ENCODE results near the gene MAP3K7. TPM values are rescaled to one million over a fixed set of nuclear protein-coding genes. Genes with fewer than 3 reads are reported as not detected.

Gene MAP3K7
- total RNA-seq, 1 experiment from 2014 or later = 32.6 TPM

- ChIA-PET POLR2A (interaction anchor here (0.7 to 0.9 kb wide), 2 partner anchors 9 to 11 kb away, joined by 3 to 5 read pairs; no protein-coding TSS in a partner anchor), CTCF (no interaction called here)
- intact Hi-C loops (cut with micrococcal nuclease) = no loop called here
- Mint-ChIP-seq H3K4me3 (ENCODE audit: unreplicated experiment) (no peak overlapping the region), H3K27ac (ENCODE audit: low read depth, unreplicated experiment) (no peak overlapping the region), H3K27me3 (ENCODE audit: insufficient read depth, unreplicated experiment) (peaks cover 72% of the 10 kb centered on the region), H3K9me3 (ENCODE audit: unreplicated experiment) (no peaks in the 10 kb centered on the region), H3K36me3 (ENCODE audit: insufficient read depth, unreplicated experiment) (no peaks in the 10 kb centered on the region), H3K4me1 (ENCODE audit: insufficient read depth, unreplicated experiment) (no peaks in the 10 kb centered on the region)
- no peak for DNase-seq (ENCODE audit: unreplicated experiment)
- BruUV-seq (replicated peaks) = no TSS peak
- TF ChIP-seq CTCF (IDR thresholded peaks at IDR 0.05; ENCODE audit: unreplicated experiment) = no peak
Observed at GRCh38 chr6:90596967-90597539, 10.2 kb upstream of the MAP3K7 start.

- Mint-ChIP-seq H3K9me3 (ENCODE audit: unreplicated experiment) (no peaks in the 10 kb centered on the region), H3K4me3 (ENCODE audit: unreplicated experiment) (no peak overlapping the region), H3K27me3 (ENCODE audit: insufficient read depth, unreplicated experiment) (peaks cover 60% of the 10 kb centered on the region), H3K36me3 (ENCODE audit: insufficient read depth, unreplicated experiment) (no peaks in the 10 kb centered on the region), H3K4me1 (ENCODE audit: insufficient read depth, unreplicated experiment) (no peaks in the 10 kb centered on the region), H3K27ac (ENCODE audit: low read depth, unreplicated experiment) (no peak overlapping the region)
- no TSS peak for BruUV-seq (replicated peaks)
- POLR2A ChIA-PET = interaction anchor here (0.8 kb wide), 1 partner anchor 14 kb away, joined by 3 read pairs; no protein-coding TSS in a partner anchor
- DNase-seq (ENCODE audit: unreplicated experiment) = no peak
- TF ChIP-seq CTCF (IDR thresholded peaks at IDR 0.05; ENCODE audit: unreplicated experiment) = no peak
- intact Hi-C loops (cut with micrococcal nuclease) = no loop called here
- CTCF ChIA-PET = interaction anchor here (0.6 to 0.9 kb wide), 2 partner anchors 8 to 987 kb away, joined by 3 read pairs; no protein-coding TSS in a partner anchor
Observed at GRCh38 chr6:90595854-90596253, 9.0 kb upstream of the MAP3K7 start.

- H3K36me3 Mint-ChIP-seq (ENCODE audit: insufficient read depth, unreplicated experiment) = no peaks in the 10 kb centered on the region
- H3K4me3 Mint-ChIP-seq (ENCODE audit: unreplicated experiment) = peak overlapping the region; percentile 92
- TF ChIP-seq CTCF (IDR thresholded peaks at IDR 0.05; ENCODE audit: unreplicated experiment) = no peak
- no TSS peak for BruUV-seq (replicated peaks)
- peaks cover 15% of the 10 kb centered on the region for H3K27me3 Mint-ChIP-seq (ENCODE audit: insufficient read depth, unreplicated experiment)
- intact Hi-C loops (cut with micrococcal nuclease) = no loop called here
- peak overlapping the region; percentile 99 for H3K27ac Mint-ChIP-seq (ENCODE audit: low read depth, unreplicated experiment)
- DNase-seq (ENCODE audit: unreplicated experiment) = peak; percentile 7
- ChIA-PET CTCF (interaction anchor here (0.9 kb wide), 1 partner anchor 614 kb away, joined by 4 read pairs; no protein-coding TSS in a partner anchor), POLR2A (interaction anchor here (0.7 to 1.4 kb wide), 4 partner anchors 9 to 758 kb away, joined by 3 to 7 read pairs (median 4); partner anchors contain the start of gene CASP8AP2)
- peaks cover 25% of the 10 kb centered on the region for H3K4me1 Mint-ChIP-seq (ENCODE audit: insufficient read depth, unreplicated experiment)
- no peaks in the 10 kb centered on the region for H3K9me3 Mint-ChIP-seq (ENCODE audit: unreplicated experiment)
Observed at GRCh38 chr6:90586546-90586835, 381 bp downstream of the MAP3K7 start.

- no peaks in the 10 kb centered on the region for H3K36me3 Mint-ChIP-seq (ENCODE audit: insufficient read depth, unreplicated experiment)
- H3K9me3 Mint-ChIP-seq (ENCODE audit: unreplicated experiment) = no peaks in the 10 kb centered on the region
- ChIA-PET POLR2A (no interaction called here), CTCF (interaction anchor here (1.1 kb wide), 1 partner anchor 636 kb away, joined by 3 read pairs; no protein-coding TSS in a partner anchor)
- peaks cover 13% of the 10 kb centered on the region for H3K27me3 Mint-ChIP-seq (ENCODE audit: insufficient read depth, unreplicated experiment)
- H3K4me3 Mint-ChIP-seq (ENCODE audit: unreplicated experiment) = peak overlapping the region; percentile 92
- intact Hi-C loops (cut with micrococcal nuclease) = no loop called here
- no peak for DNase-seq (ENCODE audit: unreplicated experiment)
- no TSS peak for BruUV-seq (replicated peaks)
- peaks cover 25% of the 10 kb centered on the region for H3K4me1 Mint-ChIP-seq (ENCODE audit: insufficient read depth, unreplicated experiment)
- H3K27ac Mint-ChIP-seq (ENCODE audit: low read depth, unreplicated experiment) = no peak overlapping the region
- TF ChIP-seq CTCF (IDR thresholded peaks at IDR 0.05; ENCODE audit: unreplicated experiment) = no peak
Observed at GRCh38 chr6:90584636-90585255, 2.1 kb downstream of the MAP3K7 start.

All from MCF 10A (cell line).